GM21447 (cell line): ENCODE measurements around the gene EPHB1.

Experiments
- ATAC-seq: cut with Tn5 transposase; IDR thresholded peaks from one replicate; pipeline ENCODE4 v1.9.1; 2021; ENCODE audit not compliant: unreplicated experiment

Gene EPHB1

DNA sequence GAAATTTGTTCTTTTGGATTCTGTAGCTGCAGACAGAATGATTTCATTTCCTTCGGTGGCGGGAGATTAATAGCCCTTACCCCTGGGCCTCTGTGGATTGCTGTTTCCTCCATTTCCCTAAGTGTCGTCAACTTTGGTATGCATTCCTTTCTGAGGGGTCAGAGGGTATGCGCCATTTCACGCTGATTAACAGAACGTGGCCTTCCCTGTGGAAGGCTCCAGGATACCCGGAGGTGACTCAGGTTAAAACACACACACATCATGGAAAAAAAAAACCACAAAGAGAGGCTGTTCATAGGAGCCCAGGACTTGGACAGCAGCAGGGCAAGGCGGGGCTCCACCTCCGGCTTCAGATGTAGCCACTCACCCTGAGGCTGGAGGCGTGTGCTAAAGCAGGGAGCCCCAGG, 51.9 kb downstream of the EPHB1 start:
- no peak for ATAC-seq

DNA sequence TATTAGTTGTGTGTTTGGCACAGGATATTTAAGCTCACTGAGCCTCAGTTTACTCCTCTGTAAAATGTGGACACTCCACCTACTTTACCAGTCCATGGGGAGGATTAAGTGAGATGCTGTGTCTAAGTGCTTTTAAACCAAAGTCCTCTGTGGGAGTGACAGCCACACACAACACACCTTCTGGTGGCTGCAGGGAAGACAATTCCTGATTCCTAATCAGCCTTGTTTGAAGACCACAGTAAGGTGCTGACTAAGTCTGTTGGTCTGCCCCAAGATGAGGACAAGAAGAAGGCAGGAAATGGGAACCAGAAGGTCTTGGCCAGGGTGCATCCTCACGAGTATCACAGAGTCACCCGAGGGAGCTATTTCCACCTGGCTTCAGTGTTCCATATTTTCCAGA, 52.3 kb downstream of the EPHB1 start:
- no peak for ATAC-seq

DNA sequence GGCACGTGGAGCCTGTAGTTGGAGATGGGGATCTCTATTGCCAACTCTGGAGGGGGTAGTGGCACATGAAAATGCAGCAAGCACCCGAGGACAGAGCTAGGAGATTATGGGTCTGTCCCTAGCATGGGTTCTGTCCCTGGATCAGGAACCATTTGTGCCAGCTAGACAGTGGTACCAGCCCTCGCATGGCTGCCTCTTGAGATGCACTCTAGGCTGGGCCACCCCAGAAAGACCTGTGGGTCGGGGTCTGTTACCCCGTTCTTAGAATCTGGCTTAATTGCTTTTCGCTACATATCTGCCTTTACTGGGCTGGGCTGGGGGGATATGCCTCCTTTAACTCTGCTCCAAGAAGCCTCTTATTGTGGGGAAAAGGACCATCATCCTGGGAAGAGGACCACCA, 54.5 kb downstream of the EPHB1 start:
- ATAC-seq, result no peak

DNA sequence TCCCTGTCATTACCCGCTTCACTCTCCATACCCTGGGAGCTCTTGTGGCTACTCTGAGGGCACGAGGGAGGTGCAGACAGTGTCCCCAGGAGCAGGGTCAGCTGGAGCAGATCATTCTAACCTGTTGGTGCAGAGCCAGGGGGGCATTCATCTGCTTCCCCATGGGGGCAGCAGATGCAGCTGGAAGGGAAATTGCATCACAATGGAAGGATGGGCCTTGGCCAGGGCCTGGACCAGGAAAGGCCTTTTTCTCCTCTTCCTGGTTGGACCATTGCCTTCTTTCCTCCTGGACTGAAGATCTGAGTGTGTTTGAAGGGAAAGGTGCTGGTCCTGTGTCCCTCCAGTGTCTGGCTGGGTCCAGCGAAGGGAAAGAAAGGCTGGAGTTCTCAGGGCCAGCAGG, 55.7 kb downstream of the EPHB1 start:
- no peak for ATAC-seq

DNA sequence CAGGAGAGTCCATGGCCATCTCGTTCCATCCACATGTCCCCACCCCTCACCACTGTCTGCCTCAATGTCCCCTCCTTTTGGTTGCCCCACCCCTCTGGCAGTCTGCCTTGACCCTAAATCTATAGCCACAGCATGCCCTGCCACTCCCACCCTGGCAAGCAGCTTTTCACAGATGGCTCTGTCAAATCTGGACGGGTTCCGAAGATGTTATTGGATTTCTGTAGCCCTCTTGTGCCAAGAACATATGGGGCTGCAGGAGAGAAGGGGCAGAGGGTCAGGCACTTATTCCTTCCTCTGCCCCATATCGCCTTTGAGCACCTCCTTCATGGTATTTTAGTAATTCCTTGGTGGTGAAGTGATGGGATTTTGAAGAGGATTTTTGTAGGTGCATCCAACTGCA, 57.1 kb downstream of the EPHB1 start:
- ATAC-seq, result no peak

DNA sequence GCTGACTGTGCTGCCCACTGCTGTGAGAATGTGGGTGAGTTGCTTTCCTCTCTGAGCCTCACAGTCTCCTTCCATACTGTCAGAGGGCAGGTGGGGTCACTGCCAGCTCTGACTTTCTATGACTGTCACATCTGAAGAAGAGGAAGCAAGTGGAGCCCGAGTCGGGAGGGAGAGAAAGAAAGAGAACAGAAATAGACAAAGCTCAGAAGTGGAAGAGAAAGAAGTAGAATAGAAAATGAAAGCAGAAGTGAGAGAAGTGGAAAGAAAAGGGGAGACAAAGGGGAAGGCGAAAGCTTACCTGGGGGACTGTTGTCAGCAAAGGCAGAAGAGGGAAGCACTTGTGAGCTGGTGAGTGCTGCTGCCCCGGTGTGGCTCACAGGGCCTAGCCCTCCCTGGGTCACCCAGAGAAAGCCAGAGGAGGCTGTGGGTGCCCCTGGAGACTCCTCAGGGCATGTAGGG, 57.9 kb downstream of the EPHB1 start:
- peak; percentile 95 for ATAC-seq

DNA sequence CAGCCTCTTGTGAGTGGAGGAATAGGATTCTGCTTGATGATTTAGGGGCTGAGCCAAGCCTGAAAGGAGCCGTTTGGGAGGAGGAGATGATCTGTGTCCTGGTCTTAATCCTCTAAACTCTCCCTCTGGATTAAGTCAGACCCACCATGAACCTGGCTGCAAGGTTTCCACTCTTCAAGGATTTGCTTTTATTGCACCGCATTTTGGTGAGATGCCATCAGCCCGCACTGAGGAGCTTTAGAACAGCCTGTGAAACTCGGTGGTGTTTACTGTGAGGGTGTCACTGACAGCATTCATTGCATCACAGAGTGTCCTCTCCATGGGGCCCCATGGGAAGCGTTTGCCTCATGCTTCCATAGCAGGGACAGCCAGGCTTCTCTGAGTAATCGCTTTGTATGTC, 59.2 kb downstream of the EPHB1 start:
- ATAC-seq, result no peak

DNA sequence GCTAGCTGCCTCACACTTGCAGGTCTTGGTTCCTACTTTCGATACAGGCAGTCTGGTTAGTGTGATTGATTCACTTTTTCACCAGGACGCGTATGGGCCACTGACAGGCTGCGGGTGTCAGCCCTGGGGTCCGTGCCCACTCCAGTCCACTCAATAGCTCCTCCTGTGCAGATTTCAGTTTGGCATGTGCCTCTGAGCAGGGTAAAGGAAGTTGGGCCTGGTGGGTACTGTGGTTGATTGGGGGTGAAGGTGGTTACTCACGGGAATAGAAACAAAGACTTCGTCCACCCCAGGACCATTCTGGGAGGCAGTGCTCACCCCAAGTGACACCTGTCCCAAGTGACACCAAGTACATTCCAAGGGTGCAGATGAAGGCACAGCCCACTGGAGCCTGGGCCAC, 62.3 kb downstream of the EPHB1 start:
- no peak for ATAC-seq

DNA sequence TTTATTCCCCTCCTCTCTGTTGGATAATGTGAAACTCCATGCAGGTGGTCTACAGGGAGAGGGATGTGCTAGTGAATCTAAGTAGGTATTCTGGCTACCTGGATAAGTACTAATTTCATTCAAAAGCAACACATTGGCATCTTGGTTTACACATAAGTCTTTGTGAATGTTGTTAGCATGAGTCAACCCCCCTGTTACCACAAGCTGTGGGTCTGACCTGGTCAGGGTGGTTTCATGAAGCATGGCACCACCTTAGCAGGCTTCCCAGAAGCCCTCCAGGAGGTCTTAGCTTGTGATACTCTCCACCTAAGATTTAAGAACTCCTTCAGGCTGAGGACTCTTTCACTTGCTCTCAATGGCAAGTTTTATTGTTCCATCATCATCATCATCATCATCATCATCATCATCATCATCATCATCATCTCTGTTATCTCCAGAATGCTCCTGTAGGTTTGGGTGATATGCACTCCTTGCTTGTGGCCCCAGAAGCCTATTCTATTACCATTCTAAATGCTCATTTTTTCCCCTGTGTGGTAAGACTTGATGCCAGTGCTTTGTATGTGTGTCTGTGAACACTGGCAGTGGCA, 62.8 kb downstream of the EPHB1 start:
- no peak for ATAC-seq

DNA sequence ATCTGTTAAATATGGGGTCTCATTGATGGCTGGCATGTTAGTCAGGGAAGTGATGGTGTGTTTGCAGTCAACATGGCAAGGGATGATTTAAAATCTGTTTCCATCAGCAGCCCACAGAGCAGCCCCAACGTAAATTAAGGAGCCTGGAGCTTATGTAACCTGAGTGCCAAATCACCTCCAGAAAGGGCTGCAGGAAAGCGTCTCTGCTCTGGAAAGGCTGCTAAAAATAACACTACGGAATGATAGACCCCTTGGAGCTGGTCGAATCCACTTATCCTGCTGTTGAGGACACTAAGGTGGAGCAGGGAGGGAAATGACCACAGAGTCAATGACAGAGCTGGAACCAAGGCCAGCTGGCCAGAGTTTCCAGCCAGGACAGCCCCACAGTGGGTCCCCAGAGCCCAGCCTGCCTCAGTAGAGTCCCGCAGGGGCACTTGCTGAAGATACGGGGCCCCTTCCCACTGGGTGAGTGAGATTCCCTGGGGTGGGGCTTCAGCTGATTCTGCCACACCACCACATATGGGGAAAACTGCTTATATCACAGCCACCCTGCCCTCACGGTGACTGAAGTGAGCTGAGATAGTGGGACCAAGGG, 63.5 kb downstream of the EPHB1 start:
- no peak for ATAC-seq

DNA sequence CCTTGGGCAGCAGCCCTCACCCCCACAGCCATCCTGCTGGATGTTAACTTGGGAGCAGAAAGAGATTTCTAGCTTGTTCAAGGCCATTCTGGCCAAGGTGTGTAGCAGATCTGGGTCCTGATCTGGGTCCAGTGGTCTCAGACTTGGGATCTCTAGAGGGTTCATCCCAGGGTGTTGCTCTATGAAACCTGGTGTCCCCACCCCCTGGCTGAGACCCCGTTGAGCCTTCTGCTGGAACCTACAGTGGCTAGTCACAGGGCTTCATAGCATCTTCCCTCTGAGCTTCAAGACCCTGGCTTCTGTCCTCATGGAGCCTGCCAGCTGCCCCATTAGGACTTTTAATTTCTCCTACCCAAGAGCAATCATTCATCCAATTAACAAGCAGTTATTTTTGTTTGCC, 64.3 kb downstream of the EPHB1 start:
- ATAC-seq, result no peak

DNA sequence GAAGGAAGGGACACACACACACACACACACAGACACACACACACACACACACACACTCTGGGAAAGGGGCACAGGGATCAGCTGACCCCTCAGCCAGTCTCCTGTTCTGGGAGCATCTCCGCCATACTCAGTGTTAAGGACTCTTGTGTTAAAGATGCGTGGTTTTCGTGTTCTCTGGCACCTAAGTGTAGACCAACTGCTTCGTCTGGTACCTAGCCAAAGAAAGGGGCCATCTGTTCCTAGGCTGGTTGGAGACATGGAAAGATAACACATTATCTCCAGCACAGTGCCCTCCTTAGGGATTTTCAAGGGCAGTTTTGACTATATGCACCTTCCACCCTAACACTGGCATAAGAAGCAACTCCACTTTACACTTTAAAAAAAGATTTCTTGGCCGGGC, 65.1 kb downstream of the EPHB1 start:
- no peak for ATAC-seq

DNA sequence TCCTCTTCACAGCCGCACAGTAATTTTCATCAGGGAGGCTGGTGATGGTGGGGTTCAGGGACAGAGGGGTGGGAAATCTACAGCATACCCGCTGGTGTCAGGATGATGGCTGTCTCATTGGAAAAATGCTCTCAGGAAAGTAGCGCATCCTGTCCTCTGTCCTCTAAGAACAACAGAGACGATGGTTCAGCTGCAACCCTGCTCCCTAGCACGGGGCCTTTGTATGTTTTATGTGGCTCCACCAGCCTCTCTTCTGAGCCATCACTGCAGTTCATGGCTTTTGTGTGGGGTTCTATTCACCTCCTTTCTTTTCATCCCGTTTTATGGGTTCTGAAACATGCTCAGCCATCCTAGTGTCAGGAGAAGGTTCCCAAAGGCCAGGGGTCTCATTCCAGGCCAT, 68.9 kb downstream of the EPHB1 start:
- ATAC-seq, result no peak

DNA sequence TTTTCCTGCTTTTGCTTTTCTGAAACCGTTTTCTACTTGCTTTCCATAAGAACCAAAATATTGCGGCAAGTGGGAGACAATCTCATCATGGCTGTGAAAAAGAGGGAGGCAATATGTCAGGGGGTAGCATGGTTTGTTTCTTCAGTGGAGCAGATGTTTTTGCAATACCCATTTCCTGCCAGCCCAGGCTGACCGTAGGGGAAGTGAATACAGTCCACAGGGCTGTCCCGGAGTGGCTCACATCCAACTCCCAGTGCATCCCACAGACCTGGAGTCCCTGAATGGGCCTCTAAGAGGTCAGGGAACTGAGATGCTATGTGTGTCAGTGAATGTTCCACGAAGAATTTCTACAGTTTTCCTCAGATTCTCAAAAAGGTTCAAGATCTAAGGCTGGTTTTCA, 69.6 kb downstream of the EPHB1 start:
- ATAC-seq, result no peak

DNA sequence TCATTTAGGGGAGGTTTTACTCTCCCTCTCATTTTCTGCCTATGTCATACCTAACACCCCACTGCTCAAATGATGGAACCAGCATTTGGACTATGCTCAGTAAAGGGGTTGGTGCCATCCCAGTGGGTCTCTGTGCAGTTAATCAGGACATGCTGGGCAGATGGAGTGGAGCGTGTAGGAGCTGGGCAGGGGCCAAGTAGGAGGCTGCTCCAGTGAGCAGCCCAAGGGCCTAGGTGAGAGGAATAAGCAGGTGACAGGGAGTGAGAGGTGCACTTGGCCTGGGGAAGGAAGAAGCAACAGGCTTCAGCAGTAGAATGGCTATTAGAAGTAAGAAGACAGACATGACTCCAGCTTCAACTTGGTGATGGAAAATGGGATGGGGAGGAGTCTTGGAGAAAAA, 72.2 kb downstream of the EPHB1 start:
- ATAC-seq, result no peak

DNA sequence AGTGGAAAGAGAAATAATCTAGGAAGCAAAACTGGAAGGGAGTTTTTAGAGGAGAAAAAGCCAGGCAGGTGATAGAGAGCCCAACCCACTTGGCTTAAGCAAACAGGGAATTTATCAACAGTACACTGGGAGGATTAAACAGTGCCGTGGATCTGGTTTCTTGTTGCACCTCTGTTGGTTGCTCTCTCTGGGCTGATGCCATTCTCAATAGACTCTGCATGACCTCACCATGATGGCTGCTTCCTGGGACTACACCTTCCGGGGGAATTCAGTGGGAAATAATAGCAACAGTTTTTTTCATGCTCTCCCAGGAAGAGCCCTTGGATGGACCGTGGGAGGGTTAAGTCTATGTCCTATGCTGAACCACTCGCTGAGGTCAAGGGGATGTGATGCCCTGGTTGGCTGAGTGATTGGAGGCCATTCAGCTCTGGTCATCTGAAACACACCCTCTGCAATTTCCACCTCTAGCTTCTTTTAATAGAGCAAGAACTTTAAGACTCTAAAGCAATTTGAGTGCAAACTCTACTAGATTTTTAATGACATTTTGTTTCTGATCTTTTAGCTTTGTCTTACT, 74.2 kb downstream of the EPHB1 start:
- ATAC-seq, result no peak

DNA sequence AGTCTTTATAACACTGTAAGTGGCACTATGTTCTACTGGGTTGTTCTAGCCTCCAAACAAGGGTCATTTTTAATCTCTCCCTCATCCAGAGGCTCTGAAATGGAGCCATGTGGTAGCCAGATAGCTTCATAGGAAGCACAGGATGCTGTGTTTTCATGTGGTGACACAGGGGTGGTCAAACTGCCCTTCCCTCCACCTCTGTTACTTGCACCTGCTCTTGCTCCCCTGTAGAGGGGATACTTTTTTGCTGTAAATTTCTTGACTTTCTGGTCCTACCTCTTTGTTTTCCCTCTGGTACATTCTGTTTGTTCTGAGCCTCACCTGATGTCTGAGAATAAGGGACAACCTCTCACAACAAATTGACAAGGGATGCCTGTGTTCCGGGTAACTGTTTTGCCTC, 76.8 kb downstream of the EPHB1 start:
- no peak for ATAC-seq

DNA sequence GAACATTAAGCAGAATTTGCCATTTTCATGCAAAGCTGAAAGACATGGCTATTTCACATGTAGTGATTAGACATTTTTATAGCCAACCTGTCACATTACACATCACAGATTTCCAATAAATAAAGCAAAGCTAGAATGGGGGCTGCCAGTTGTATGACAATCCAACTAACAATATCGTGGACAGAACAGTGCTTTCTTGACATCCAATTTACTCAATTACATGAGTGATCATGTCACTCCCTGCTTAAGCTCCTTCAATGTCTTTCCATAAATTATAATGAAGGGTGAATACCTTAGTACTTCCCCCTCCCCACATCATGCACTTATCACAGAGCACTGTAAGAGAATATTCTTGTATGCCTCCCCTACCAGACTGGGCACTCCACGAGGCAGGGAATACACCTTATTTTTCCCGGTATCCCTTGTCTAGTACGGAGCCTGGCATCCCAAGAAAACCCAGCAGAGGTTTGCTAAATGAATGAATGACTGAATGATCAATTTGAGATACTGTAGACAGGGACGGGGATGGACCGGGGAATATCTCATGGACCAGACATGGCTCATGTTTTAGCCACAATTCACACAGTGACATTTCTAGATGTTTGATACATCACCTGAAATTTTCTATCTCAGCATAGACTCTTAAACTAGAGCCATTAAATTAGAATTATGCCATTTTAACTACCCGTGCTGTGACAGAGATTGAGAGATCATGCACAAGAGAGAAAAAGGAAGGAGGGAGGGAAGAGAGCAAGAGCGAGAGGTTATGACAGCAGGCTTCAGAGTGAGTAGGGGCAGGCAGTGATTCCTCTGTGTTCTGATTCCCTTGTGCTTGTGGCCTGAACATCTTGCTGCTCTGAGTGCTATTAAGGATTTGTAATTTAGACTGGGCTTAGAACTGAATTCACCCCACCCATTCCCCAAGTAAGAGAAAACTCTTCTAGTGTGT, 77.7 kb downstream of the EPHB1 start:
- no peak for ATAC-seq

DNA sequence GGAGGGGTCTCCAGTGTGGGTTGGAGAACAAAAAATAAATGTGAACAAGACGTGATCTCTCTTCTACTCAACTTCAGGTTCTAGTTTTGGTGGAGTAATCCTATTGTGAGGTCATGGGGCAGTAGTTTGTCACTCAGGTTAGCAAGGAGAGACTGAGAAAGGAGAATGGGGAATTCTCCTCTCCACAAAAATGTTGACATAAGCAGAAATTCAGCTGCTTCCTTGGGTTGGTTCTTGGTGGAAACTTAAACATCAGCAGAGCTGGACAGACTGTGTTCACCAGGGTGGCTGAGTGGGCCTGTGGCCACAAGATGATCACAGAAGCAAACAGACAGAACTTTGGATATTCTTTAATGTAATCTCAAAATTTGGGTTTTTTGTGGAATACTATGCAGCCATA, 78.7 kb downstream of the EPHB1 start:
- no peak for ATAC-seq

DNA sequence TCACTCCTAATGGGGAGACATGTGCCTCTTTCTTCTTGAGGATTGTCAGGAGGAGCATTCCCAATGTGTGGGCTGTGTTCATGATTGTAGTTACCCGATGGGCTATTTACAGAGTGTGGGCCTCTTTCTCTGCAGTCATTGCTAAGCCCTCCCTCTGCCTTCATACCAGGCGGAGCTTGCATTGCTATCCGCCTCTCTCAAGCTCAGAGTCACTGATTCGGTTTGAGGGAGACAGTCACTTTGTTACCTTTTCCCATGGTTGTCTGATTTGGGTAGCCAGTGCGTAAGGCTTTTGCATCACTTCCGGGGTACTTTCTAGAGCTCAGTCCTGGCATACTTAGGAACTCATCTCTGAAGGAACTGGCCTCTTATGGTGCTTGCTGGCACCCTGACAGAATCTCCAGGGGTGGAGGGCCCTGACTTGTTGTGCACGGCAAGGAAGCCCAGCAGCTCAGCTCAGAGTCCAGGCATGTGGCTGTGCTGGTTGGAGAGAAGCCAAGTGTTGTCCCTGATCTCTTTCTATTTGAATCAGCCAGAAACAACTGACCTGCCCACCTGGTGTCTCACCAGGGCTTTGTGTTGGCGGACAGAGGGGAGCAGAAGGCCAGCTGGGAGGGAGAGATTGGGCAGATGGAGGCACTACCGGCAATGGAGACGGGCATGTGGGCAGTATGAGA, 79.8 kb downstream of the EPHB1 start:
- peak; percentile 56 for ATAC-seq

DNA sequence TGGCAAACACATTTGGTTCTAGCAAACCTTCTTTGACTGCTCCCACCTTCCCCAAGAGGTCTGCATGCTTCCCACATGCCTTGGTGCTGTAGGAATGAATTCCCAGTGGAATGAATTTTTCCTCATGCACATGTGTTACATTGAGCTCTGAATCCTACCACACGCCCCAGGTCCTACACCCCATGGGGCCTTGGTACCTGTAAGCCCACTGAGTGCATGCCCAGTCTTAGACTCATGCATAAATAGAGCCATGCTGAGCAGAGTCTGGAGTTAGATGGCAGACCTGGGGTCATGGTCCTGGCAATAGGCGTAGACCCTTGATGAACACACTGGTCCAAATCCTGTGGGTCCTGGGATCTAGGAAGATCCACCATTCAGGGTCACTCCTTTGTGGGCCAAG, 81.8 kb downstream of the EPHB1 start:
- no peak for ATAC-seq
